ENCODE measurements around the gene ITSN2.
A peak's percentile ranks its signal among the peaks of the same experiment; 100 is the strongest.

The ITSN2 gene

GRCh38 chr2:24332791-24333540 lies 27.4 kb downstream of the ITSN2 start:
- no peak for DNase-seq

- DNase-seq: no peak
These were observed 30.2 kb downstream of the ITSN2 start for GRCh38 chr2:24330161-24330560.

- no peak for DNase-seq
These were observed 30.6 kb downstream of the ITSN2 start for GRCh38 chr2:24329700-24330099.

GRCh38 chr2:24328010-24328409 lies 32.3 kb downstream of the ITSN2 start:
- DNase-seq: no peak

- no peak for DNase-seq
These were observed 42.8 kb downstream of the ITSN2 start for GRCh38 chr2:24317491-24317920.

- peak; percentile 16 for DNase-seq
These were observed 44.7 kb downstream of the ITSN2 start for GRCh38 chr2:24315669-24316068.

- DNase-seq: peak; percentile 32
These were observed 46.3 kb downstream of the ITSN2 start for GRCh38 chr2:24313744-24314632.

- DNase-seq: no peak
These were observed 52.4 kb downstream of the ITSN2 start for GRCh38 chr2:24307961-24308360.

GRCh38 chr2:24304631-24305030 lies 55.7 kb downstream of the ITSN2 start:
- no peak for DNase-seq

GRCh38 chr2:24304098-24304497 lies 56.2 kb downstream of the ITSN2 start:
- no peak for DNase-seq

- no peak for DNase-seq
These were observed 58.7 kb downstream of the ITSN2 start for GRCh38 chr2:24301599-24301998.

GRCh38 chr2:24297663-24298062 lies 62.7 kb downstream of the ITSN2 start:
- no peak for DNase-seq

GRCh38 chr2:24287171-24287570 lies 73.2 kb downstream of the ITSN2 start:
- no peak for DNase-seq

GRCh38 chr2:24285484-24286152 lies 74.7 kb downstream of the ITSN2 start:
- DNase-seq: no peak

GRCh38 chr2:24280645-24281044 lies 79.7 kb downstream of the ITSN2 start:
- DNase-seq: no peak

GRCh38 chr2:24280161-24280560 lies 80.2 kb downstream of the ITSN2 start:
- no peak for DNase-seq

- DNase-seq: no peak
These were observed 83.9 kb downstream of the ITSN2 start for GRCh38 chr2:24276349-24276899.

- no peak for DNase-seq
These were observed 85.5 kb downstream of the ITSN2 start for GRCh38 chr2:24274809-24275208.

- DNase-seq: no peak
These were observed 86.7 kb downstream of the ITSN2 start for GRCh38 chr2:24273598-24273997.

- DNase-seq: no peak
These were observed 87.4 kb downstream of the ITSN2 start for GRCh38 chr2:24272907-24273306.

GRCh38 chr2:24272161-24272802 lies 88.1 kb downstream of the ITSN2 start:
- no peak for DNase-seq

- peak; percentile 67 for DNase-seq
These were observed 91.1 kb downstream of the ITSN2 start for GRCh38 chr2:24269265-24269664.

- no peak for DNase-seq
These were observed 95.1 kb downstream of the ITSN2 start for GRCh38 chr2:24265212-24265611.
